Sigmoid colon (tissue), 7 donors: Measurements from ENCODE around the gene SH2D6. TPM values are rescaled to one million over a fixed set of nuclear protein-coding genes. Genes with fewer than 3 reads are reported as not detected.

Experiments used
- DNase-seq: peaks from one replicate; pipeline ENCODE4 v3.0.0-alpha.2; 2019
- H3K27ac ChIP-seq, 4 donors: fragments of 200-600 bp; sonication (generic); one replicate each; pipeline ENCODE4 v1.5.1; 2016 to 2019; ENCODE audit warnings: mild to moderate bottlenecking in 1 of 4
- H3K27me3 ChIP-seq, 3 donors: fragments of 200-600 bp; sonication (generic); one replicate each; pipeline ENCODE4 v1.5.1; 2019; ENCODE audit warnings: mild to moderate bottlenecking in 1 of 3
- H3K36me3 ChIP-seq, 4 donors: fragments of 200-600 bp; sonication (generic); one replicate each; pipeline ENCODE4 v1.5.1; 2016 to 2019
- H3K4me1 ChIP-seq, 4 donors: fragments of 200-600 bp; sonication (generic); one replicate each; pipeline ENCODE4 v1.5.1; 2017 to 2019
- H3K4me3 ChIP-seq, 4 donors: fragments of 200-600 bp; sonication (generic); one replicate each; pipeline ENCODE4 v1.5.1; 2017 to 2019; ENCODE audit warnings: mild to moderate bottlenecking in 2 of 4, moderate library complexity in 1 of 4
- H3K9me3 ChIP-seq, 4 donors: fragments of 200-600 bp in 3 of 4; sonication (generic) in 3 of 4; one replicate each; pipeline versions ENCODE4 v1.5.1 to v1.6.1; 2013 to 2019
- CTCF ChIP-seq, 4 experiments: fragments of 450-650 bp in 3 of 4; fragments of 200-600 bp in 1 of 4; IDR thresholded peaks; one replicate each; pipeline ENCODE4 v1.5.1; 2016 to 2019; ENCODE audit warnings: antibody characterized with exemption in 4 of 4, mild to moderate bottlenecking in 3 of 4, moderate library complexity in 2 of 4
- EP300 ChIP-seq, 4 donors: sonication (generic); formaldehyde crosslinking; IDR thresholded peaks; one replicate each; pipeline ENCODE4 v1.6.1; 2017; ENCODE audit warnings: antibody characterized with exemption in 4 of 4
- POLR2A ChIP-seq, 2 donors: fragments of 450-650 bp; IDR thresholded peaks; one replicate each; pipeline ENCODE4 v1.6.1; 2016; ENCODE audit warnings: antibody characterized with exemption in 2 of 2, mild to moderate bottlenecking in 2 of 2, moderate library complexity in 2 of 2
- POLR2AphosphoS5 ChIP-seq, 4 donors: sonication (generic); formaldehyde crosslinking; IDR thresholded peaks; one replicate each; pipeline ENCODE4 v1.6.1; 2017; ENCODE audit warnings: antibody characterized with exemption in 4 of 4
- whole genome bisulfite sequencing, 2 donors: extraction: QIAGEN DNeasy Blood & Tissue Kit; methylation state at CpG; one replicate each; pipeline ENCODE4 v1.1.7; 2013; 5-methylcytosine and 5-hydroxymethylcytosine counted together
- intact Hi-C: fragments of 100-400 bp; cut with DNase I; formaldehyde crosslinking; loops from one replicate; pipeline ENCODE4 v1.15.1; 2023
- polyA plus RNA-seq, 3 donors: library from polyadenylated mRNA; stranded (reverse); fragments of 200-250 nt; gene quantifications; one replicate each; pipeline ENCODE4 v1.2.3, GENCODE V29; 2013
- total RNA-seq, 4 donors: library from RNA; depleted of rRNA; stranded (reverse); fragments of >200 nt; gene quantifications; one replicate each; pipeline ENCODE4 v1.1.0, GENCODE V29; 2016
- donor health status: healthy with polysubstance abuse.
- donor health status: Bipolar disorder and iron deficiency.
- donor health status: healthy.

Gene SH2D6
- total and polyA plus RNA-seq, 7 donors = 2.8 to 14.6 (median 11.4) TPM; not detected in 4

GRCh38 chr2:85419009-85419675 lies 628 bp downstream of the SH2D6 start:
- Histone ChIP-seq H3K27ac (peak overlapping the region; percentile 92 to 94 (median 93)), H3K27me3 (no peaks in the 10 kb centered on the region), H3K36me3 (no peaks in the 10 kb centered on the region), H3K4me3 (peak overlapping the region; percentile 61 to 73 (median 70)), H3K4me1 (peaks cover 0 to 34% (median 30%) of the 10 kb centered on the region in 4 donors), H3K9me3 (no peaks in the 10 kb centered on the region)
- TF ChIP-seq EP300 (IDR thresholded peaks at IDR 0.05) (no peak), CTCF (IDR thresholded peaks at IDR 0.05) (no peak), POLR2AphosphoS5 (IDR thresholded peaks at IDR 0.05) (no peak), POLR2A (IDR thresholded peaks at IDR 0.05) (no peak)
- intact Hi-C loops = no loop called here
- whole genome bisulfite sequencing, 2 donors = 49 to 72% methylated on average over 17 of the region's 17 CpGs
- no peak for DNase-seq

- 20 to 25% methylated on average over 22 of the region's 22 CpGs for WGBS, 2 donors
- Histone ChIP-seq H3K9me3 (no peaks in the 10 kb centered on the region), H3K27me3 (no peaks in the 10 kb centered on the region), H3K27ac (peak overlapping the region; percentile 66 to 94 (median 93)), H3K4me1 (peaks cover 0 to 32% (median 30%) of the 10 kb centered on the region in 4 donors), H3K4me3 (peak overlapping the region in 2 of 4 donors; percentile 3 to 10), H3K36me3 (no peaks in the 10 kb centered on the region)
- peak; percentile 94 for DNase-seq
- intact Hi-C loops = loop anchor here (1.0 to 2.0 kb wide), 3 partner anchors 118 to 182 kb away; partner anchors contain the start of genes MAT2A and TMEM150A
- TF ChIP-seq POLR2AphosphoS5 (IDR thresholded peaks at IDR 0.05) (peak in 3 of 4 donors; percentile 39 to 55 (median 50)), POLR2A (IDR thresholded peaks at IDR 0.05) (no peak), CTCF (IDR thresholded peaks at IDR 0.05) (peak; percentile 99 to 100 (median 100)), EP300 (IDR thresholded peaks at IDR 0.05) (no peak)
Observed at GRCh38 chr2:85420536-85421259, 2.2 kb downstream of the SH2D6 start.

GRCh38 chr2:85421260-85422071 lies 3.0 kb downstream of the SH2D6 start:
- H3K27ac ChIP-seq = peak overlapping the region; percentile 66 to 94 (median 93)
- no peaks in the 10 kb centered on the region for H3K27me3 ChIP-seq
- no peak for TF ChIP-seq POLR2AphosphoS5 (IDR thresholded peaks at IDR 0.05)
- no peak for TF ChIP-seq POLR2A (IDR thresholded peaks at IDR 0.05)
- TF ChIP-seq EP300 (IDR thresholded peaks at IDR 0.05) = no peak
- no peak for TF ChIP-seq CTCF (IDR thresholded peaks at IDR 0.05)
- H3K4me1 ChIP-seq = peaks cover 0 to 32% (median 30%) of the 10 kb centered on the region in 4 donors
- DNase-seq = no peak
- WGBS, 2 donors = 25 to 63% methylated on average over 13 of the region's 13 CpGs
- H3K36me3 ChIP-seq = no peaks in the 10 kb centered on the region
- no peaks in the 10 kb centered on the region for H3K9me3 ChIP-seq
- intact Hi-C loops = loop anchor here (2.0 kb wide), 2 partner anchors 117 to 181 kb away; partner anchors contain the start of genes MAT2A and TMEM150A
- H3K4me3 ChIP-seq = no peak overlapping the region

GRCh38 chr2:85422072-85422457 lies 3.6 kb downstream of the SH2D6 start:
- H3K27ac ChIP-seq = peak overlapping the region in 2 of 4 donors; percentile 92 to 94

More at GRCh38 chr2:85422072-85422457, 3.6 kb downstream of the SH2D6 start:
- no peaks in the 10 kb centered on the region for H3K9me3 ChIP-seq
- H3K36me3 ChIP-seq = no peaks in the 10 kb centered on the region
- 88 to 92% methylated on average over 2 of the region's 2 CpGs for WGBS, 2 donors
- no peak for DNase-seq
- intact Hi-C loops = no loop called here
- H3K4me1 ChIP-seq = peaks cover 0 to 32% (median 30%) of the 10 kb centered on the region in 4 donors
- no peaks in the 10 kb centered on the region for H3K27me3 ChIP-seq
- TF ChIP-seq POLR2A (IDR thresholded peaks at IDR 0.05) (no peak), EP300 (IDR thresholded peaks at IDR 0.05) (no peak), CTCF (IDR thresholded peaks at IDR 0.05) (no peak), POLR2AphosphoS5 (IDR thresholded peaks at IDR 0.05) (no peak)
- no peak overlapping the region for H3K4me3 ChIP-seq
